Thyroid gland (tissue), 4 donors: ENCODE data around the gene PLEKHH1.

Source experiments
- POLR2A ChIP-seq, 2 donors: fragments of 450-650 bp; IDR thresholded peaks; one replicate each; pipeline ENCODE4 v1.6.1; 2017; ENCODE audit warnings: antibody characterized with exemption in 2 of 2, mild to moderate bottlenecking in 2 of 2, moderate library complexity in 1 of 2
- TF ChIP-seq, protein P1 (sequence below), 6 experiments: fragments of 200-600 bp in 3 of 6; fragments of 450-650 bp in 3 of 6; sonication (generic) in 3 of 6; IDR thresholded peaks; one replicate each; pipeline ENCODE4 v1.5.1; 2016 to 2019; ENCODE audit warnings: antibody characterized with exemption in 6 of 6, mild to moderate bottlenecking in 2 of 6, inconsistent platforms in 1 of 6, moderate library complexity in 1 of 6

DNA sequence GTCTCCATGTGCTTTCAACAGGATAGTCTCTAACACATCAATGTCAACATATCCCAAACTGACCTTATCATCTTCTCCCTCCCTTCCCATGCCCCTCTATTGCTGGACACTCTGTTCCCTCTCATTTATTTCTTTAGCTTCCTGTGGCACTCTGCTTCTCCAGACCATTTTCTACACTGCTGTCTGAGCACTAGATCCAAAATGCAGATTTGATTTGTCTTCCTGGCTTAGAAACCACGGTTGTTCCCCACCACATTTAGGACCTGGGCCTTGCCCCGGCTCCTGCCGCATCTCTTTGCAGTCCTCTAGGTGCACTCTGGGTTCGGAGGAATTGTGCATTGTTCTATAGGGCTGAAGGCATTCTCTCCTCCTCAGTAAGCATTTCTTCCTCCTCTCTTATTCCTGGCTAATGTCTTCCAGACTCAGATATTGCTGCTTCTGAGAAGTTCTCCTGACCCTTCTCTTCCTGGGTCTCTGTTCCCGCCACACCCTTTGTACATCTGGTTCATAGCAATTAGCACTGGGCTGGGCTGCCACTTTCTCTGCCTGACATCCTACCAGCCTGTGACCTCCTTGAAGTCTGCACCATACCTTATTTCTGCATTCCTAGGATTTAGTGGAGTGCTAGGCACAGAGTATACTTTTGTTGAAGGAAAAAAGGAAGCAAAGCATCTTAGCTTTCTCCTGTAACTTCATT is 100.5 kb downstream of the PLEKHH1 start:
- TF ChIP-seq, protein P1, sequence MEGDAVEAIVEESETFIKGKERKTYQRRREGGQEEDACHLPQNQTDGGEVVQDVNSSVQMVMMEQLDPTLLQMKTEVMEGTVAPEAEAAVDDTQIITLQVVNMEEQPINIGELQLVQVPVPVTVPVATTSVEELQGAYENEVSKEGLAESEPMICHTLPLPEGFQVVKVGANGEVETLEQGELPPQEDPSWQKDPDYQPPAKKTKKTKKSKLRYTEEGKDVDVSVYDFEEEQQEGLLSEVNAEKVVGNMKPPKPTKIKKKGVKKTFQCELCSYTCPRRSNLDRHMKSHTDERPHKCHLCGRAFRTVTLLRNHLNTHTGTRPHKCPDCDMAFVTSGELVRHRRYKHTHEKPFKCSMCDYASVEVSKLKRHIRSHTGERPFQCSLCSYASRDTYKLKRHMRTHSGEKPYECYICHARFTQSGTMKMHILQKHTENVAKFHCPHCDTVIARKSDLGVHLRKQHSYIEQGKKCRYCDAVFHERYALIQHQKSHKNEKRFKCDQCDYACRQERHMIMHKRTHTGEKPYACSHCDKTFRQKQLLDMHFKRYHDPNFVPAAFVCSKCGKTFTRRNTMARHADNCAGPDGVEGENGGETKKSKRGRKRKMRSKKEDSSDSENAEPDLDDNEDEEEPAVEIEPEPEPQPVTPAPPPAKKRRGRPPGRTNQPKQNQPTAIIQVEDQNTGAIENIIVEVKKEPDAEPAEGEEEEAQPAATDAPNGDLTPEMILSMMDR (IDR thresholded peaks at IDR 0.05) = no peak
- no peak for TF ChIP-seq POLR2A (IDR thresholded peaks at IDR 0.05)
